NCI-H460 (cell line): ENCODE data around the gene SELENOT. TPM values are rescaled to one million over a fixed set of nuclear protein-coding genes. Genes with fewer than 3 reads are reported as not detected.
"Not testable (repeated sequence)": the region's sequence is repeated elsewhere in the genome, so short reads cannot be mapped to it uniquely, and the experiment has no call there.

ENCODE experiments used
- DNase-seq: peaks from one replicate; pipeline ENCODE4 v3.0.0-alpha.2; 2016; ENCODE audit warnings: low read depth; ENCODE audit errors: extremely low read depth
- total RNA-seq: library from RNA; depleted of rRNA; stranded (reverse); fragments of >200 nt; shearing (Covaris generic); gene quantifications from 2 replicates; pipeline ENCODE4 v1.2.3, GENCODE V29; 2014

The SELENOT gene
- total RNA-seq, 1 experiment from 2014 or later, result 91.4 TPM

DNA sequence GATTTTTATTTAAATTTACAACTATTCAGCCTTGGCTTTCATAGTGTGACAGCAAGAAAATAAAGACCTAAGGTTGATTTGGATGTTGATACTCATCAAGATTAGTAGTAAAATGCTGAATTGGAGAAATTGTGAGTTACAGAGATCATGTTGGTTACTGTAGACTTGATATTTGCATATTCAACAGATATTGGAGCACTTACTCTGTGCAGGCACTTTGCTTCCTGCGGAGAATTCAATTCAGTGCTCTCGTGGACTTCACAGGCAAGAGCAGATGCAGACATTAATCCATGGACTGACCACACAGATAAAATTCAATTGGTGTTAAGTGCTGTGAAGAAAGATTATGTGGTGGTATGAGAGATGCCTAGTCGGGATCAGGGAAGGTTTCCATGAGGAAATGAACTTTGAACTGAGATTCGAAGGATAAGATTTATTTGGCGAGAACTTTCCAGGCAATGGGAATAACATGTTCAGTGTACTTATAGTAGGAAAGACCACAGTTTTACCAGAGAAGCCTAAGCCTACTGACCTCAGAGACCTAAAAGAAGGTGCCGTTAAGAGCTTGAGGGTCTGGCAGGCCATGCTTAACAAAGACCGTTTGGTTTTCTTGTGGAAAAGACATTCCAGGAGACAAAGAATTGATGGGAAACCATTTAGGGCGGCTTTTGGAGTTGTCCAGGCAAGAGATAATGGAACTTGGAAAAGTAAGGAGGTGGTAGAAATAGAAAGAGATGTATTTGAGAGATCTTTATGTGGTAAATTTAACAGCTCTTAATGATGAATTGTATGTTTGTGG lies 4.3 kb downstream of the SELENOT start:
- DNase-seq, result no peak

DNA sequence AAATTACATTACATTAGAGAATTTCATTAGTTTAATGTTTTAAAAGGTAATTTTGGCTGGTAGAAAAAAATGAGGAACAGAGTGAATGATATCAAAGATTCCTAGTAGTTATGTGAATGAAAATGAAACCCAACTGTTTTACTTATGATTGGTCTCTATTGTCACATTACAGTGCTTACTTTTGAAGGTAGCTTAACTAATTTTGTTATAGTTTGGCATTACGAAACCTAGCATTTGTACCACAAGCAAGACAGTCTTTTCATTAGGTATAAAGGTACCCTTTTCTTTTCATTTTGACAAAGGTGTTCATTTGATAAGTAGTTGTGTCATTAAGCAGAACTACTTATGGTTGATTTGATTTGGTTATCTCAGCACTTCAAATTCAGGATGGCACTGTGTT lies 6.9 kb downstream of the SELENOT start:
- DNase-seq, result no peak

DNA sequence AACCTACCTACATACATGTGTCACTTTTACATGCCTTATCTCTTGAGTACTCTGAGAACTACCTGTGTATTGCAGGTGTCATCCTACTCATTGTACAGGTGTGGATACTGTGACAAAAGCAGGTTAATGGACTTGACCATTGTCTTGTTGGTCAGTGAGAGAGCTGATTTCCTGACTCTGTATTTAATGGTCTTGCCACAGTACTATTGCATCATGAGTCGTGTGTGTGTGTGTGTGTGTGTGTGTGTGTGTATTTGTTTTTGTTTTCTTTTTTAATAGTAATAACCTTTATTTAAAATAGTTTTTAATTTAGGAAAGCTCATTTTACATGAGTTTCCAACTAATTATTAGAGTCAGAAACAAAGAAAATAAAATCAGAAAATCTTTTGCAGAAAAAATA lies 7.7 kb downstream of the SELENOT start:
- no peak for DNase-seq

DNA sequence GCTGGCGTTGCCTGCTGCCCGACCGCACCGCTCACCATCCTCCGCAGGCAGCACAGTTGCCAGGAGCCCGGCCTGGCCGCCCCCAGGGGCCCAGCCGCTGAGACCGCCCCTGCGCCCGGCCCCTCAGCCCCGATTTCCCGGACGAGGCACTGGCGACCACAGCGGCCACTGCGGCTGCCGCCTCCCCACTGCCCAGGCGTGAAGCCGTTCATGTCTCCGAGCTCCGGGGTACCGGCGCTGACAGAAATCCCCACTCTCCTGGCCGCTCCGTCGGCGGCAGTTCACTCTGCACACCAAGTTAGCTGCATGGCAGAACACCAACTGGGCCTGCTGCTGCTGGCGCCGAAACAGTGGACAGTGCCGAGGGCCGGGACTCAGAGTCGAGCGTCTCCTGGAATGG lies 8.5 kb downstream of the SELENOT start:
- no peak for DNase-seq

DNA sequence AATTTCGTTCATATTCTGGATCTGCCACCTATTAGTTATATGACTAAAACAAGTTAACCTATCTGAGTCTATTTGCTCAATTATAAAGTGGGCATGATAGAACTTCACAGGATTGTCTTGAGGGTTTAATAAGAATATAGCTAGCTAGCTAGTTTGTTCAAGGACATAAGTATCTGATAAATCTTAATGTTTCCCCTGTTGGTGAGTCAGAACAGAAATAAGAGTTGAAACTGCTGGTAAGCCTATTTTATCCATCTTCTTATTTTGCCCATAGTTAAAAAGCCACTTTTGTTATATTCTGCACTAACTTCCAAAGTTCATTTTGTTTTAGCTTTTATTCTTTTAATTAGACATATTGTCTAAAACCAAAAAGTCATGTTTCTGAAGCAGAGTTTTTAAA lies 9.4 kb downstream of the SELENOT start:
- DNase-seq, result no peak

DNA sequence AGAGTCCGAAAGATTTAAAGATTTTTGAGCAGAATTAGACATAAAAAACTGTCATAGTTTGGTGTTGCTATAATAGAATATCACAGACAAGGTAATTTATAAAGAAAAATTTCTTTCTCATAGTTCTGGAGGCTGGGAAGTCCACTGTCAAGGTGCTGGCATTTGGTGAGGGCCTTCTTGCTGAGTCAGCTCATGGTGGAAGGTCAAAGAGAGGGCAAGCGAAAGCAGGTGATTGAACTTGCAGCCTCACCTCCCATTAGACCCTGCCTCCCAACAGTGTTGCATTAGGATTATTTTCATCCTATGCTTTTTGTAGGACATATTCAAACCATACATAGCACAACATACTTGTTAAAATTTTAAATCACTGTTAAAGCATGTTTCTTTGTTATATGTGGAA lies 9.9 kb downstream of the SELENOT start:
- DNase-seq, result no peak

DNA sequence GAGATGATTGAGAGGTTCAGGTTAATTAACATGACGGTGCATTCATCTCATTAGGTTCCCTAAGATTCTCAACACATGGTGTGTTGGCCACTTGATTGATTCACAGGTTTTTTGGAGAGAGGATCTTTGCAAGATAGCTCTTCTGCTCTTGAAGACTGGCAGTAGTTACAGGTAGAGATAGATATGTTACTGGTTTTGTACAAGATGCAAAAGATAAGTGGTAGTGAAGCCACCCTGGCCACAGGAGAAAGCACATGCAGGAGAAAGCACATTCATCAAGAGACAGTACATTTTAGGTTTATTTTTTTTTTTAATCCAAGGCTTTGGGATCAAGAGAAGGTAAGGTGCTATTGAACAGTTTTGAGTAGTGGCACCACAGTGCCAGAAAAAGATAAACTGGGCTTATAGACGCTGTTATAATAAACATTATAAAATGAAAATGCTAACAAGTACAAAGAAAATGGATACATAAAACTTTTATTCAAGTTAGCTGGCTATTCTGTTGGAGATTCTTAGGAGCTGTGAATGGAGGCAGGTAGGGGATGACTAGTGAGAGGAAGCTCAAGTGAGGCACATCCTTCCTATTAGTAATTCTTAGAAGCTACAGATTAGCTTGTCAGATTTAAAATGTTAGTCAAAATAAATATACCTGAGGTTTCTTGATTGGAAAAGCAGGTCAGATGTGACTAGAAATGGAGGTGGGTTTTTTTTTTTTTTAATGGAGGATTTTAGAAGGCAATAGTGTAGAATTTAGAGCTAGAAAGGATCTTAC lies 10.8 kb downstream of the SELENOT start:
- no peak for DNase-seq

DNA sequence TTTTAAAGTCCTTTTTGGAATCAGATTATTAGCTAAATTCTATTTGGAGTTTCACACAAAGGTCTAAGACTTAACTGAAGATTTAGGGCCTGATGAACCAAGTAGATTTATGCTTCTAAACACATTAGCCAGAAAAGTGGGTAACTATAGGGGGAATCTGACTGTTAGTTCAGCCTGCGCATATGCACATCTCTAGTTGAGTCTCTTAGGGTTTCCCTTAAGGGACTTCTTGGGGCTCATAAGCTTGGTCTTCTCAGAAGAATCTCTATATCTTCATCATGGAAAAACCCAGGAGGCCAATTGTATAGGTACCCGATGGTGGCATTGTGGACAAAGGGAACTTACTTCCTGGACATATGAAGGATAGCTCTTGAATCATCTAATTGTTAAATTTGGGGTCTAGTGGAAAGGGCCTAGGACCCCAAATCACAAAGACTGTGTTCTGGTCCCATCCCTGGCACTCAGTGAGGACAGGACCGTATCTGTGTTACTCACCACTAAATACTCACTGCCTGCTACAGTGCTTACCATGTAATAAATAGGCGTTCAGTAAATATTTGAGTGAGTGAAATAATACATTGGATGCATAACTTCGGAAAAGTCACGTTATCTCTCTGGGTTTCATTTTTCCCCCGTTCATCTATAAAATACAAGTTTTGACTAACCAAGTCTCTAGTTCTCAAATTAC lies 17.0 kb downstream of the SELENOT start:
- no peak for DNase-seq

DNA sequence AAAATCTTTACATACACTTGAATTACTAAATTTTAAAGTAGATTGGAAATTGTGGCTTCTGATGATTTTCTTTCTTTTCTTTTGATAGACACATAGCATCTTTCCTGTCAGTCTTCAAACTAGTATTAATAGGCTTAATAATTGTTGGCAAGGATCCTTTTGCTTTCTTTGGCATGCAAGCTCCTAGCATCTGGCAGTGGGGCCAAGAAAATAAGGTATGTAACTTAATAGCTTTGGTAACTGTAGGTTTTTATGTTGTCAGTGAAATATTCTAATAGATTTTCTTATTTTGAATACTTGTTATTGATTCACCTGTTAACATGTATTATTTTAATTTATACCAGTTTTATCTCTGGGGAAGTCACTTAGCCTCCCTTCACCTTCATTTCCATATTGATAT lies 19.8 kb downstream of the SELENOT start:
- DNase-seq, result not testable (repeated sequence)

DNA sequence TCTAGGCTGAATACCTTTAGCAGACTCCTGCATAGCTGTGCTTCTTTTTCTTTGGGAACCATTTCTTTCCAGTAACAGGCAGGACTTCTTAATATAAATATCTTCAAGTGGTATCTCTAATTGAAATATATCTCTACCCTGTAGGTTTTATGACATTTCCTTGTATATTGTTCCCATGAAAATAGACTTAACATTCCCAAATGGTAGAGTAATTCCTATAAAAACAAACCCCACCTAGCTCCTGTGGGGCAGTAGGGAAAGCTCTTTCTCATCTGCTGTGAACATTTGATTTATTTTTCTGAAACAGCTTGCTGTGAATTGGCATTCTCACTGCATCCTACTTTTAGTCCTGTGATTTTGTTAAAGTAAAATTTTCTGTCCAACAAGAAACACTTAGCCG lies 20.8 kb downstream of the SELENOT start:
- no peak for DNase-seq

DNA sequence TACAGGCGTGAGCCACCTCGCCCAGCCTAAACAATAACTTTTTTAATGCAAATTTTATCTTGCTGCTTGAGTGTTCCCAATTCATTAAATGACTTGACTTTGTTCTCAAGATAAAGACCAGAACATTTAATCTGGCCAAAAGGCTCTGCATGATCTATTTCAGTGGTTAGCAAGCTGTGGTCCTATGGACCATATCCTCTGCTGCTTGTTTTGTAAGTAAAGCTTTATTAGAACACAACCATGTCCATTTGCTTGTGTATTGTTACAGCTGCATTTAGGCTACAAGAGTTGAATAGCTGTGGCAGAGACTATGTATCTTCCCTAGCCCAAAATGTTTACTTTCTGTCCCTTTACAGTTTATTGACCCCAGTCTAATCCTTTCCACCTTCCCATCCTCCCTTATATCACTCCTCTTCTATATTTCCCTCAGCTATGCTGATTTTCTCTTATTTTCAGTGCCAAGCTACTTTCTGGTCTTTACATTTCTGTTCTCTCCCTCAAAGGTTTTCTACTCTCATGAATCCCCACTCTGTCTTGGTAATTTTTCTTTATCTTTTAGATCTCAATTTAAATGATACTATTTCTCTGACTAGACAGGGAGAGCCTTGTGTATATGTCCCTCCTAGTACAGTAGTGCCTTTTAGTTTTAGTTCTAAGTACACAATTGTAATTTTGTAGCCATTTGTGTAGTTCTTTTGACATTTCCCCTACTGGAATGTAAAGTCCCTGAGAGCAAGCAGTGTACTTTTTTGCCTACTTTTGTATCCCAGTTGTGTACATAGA lies 23.2 kb downstream of the SELENOT start:
- DNase-seq, result no peak

DNA sequence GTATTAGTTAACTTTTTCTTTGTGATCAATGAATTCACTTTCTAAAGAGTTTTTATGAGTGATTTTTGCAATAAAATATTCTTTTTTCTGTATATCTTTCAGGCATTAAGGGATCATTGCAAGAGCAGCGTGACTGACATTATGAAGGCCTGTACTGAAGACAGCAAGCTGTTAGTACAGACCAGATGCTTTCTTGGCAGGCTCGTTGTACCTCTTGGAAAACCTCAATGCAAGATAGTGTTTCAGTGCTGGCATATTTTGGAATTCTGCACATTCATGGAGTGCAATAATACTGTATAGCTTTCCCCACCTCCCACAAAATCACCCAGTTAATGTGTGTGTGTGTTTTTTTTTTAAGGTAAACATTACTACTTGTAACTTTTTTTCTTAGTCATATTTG lies 24.4 kb downstream of the SELENOT start:
- DNase-seq, result no peak

DNA sequence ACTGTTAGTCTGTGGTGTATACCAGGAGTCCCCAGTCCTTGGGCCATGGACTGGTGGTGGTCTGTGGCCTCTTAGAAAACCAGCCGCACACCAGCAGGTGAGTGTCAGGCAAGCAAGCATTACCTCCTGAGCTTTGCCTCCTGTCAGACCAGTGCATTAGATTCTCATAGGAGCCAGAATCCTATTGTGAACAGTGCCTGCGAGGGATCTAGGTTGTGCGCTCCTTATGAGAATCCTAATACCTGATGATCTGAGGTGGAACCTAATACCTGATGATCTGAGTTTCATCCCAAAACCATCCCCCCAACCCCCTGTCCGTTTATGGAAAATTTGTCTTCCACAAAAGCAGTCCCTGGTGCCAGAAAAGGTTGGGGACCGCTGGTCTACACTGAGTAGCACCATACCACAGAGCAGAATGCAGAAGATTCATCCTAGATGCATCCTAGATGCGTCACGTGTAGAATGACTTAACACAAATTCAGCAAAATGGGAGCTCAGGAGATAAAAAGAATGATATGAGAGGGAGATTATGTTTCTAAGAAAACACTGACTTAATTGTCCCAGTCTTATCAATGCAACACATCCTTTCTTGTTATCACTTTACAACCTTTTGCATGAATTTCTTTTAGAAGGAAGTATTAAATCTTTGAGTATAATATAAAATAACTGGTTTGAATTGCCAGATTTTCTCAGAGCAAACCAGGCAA lies 28.5 kb downstream of the SELENOT start:
- DNase-seq, result no peak

DNA sequence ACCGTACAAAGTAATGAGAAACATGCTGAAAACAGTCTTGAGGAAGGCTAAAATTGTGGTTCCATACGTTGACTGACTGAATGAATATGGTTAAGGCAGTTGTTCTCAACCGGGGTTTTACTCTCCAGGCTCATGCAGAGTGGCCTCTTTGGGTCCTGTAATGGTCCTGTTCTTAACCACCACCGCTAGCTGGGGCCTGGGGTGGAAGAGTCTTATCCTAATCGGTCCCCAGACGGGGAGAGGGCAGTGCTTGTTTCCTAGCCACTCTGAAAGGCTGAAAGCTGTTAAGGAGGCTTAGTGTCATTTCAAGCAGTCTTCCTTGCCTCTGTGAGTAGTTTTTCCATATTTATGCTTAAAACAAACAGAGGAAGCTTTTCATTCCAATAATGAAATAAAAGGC lies 32.0 kb downstream of the SELENOT start:
- no peak for DNase-seq

DNA sequence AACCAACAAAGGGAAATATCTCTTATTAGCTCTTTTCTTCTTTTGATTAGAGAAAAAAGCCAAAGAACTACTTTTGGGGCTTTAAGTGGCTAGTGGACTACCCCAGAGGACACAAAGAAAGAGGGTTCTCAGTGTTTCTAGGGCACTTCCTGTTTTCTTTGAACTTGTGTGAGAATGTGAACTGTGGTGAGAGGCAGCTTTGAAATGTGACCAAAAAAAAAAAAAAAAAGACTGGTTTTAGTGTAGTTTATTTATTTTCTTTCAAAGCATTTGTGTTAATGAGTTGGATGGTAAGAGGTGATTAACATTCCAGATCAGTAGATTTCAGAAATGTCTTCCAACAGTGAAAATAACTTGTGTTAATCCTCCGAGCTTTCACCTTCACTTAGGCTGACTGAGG lies 32.4 kb downstream of the SELENOT start:
- no peak for DNase-seq

DNA sequence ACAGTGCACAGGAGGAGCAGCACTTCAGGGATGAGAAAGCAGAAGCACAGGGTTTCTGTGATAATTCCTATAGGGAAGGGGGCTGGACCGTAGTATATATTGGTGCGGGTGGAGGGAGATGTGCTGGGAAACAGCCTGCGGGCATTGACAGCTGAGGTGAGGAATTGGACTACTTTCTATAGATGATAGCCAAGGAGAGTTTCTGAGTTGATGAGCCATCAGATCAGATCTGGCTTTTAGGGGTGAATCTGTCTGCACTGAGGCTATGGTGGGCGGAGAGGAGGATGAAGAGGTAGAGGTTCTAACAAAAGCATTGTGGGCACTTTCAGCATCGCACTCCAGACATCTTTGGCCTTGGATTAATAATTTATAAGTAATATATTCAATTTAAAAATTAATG lies 33.1 kb downstream of the SELENOT start:
- no peak for DNase-seq

DNA sequence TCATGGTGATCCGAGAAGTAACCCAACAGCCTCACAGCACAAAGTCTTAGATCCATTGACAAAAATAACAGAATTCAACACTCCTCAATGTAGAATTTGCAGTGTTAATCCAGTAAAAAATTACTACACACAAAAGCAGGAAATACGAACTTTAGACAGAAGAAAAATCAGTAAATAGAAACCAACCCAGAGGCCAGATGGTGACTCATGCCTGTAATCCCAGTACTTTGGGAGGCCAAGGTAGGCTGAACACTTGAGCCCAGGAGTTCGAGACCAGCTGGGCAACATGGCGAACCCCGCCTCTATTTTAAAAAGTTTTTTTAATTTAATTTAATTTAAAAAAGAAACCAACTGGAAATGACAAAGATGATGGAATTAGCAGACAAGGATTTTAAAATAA lies 36.1 kb downstream of the SELENOT start:
- DNase-seq, result no peak

DNA sequence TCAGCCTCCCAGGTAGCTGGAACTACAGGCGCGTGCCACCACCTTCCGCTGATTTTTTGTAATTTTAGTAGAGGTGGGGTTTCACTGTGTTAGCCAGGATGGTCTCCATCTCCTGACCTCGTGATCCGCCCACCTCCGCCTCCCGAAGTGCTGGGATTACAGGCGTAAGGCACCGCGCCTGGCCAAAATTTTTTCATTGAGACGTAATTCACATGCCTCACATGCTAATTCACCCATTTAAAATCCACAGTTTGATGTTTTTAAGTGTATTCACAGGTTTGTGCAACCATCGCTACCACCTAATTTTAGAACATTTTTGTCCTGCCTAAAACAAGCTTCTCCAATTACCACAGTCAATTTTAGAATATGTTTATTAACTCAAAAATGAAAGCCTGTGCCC lies 37.1 kb downstream of the SELENOT start:
- no peak for DNase-seq

DNA sequence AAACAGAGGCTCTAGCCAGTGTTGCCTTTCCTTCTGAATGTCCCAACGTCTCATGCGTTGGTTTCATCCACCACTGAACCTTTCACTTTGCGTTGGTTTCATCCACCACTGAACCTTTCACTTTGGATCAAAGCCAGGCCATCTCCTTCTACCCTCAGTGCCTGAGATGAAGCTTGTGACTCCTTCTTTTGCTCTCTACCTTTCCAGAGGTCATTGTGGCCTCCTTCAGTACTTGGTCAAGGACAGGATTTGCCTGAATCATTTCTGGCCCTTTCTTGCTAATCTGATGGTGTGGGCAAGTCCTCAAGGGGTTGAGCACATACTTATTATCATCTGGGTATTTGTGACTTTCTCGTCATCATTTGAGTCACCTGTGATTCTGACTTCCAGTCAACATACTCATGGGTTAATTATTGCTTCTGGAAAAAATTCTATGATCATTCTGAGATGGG lies 50.0 kb downstream of the SELENOT start:
- no peak for DNase-seq

DNA sequence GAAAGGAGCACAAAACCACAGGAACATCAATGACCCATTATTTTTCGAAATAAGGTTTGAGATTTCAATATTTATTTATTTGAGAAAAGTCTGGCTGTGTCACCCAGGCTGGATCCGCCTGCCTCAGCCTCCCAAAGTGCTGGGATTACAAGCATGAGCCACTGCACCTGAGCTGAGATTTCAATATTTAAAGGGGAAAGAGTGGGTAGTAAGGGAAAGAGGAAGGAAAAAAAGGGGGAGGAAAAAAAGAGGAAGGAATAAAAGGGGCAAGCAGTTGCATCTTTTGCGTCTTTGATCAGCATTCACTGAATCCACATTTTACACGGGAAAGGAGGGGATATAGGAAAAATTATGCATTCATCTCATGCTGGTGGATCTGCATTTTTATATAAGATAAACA lies 53.2 kb downstream of the SELENOT start:
- no peak for DNase-seq
